Measurements from ENCODE around the gene DOCK3. TPM values are rescaled to one million over a fixed set of nuclear protein-coding genes. Genes with fewer than 3 reads are reported as not detected.
A peak's percentile ranks its signal among the peaks of the same experiment; 100 is the strongest.

The DOCK3 gene

DNA sequence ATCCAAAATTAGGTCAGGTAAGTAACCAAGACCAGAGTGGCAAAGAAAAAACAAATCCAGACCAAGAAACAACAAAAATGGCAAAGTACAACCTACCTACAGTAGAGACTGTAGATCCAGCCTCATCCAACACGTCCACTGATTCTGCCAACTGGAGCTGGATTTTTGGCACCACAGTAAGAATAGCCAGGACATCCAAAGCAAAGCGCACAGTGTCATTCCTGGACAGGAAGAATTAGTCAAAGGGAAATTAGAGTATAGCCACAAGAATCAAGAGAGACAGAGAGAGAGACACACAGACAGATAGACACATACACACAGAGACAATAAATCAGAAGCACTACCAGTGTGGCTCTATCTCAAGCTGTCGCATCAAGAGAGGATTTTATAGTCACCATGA lies 747.5 kb downstream of the DOCK3 start:
- Histone ChIP-seq H2BK120ac (ENCODE audit: low read depth, low read length) (no peak overlapping the region), H2BK5ac (ENCODE audit: low read length) (no peak overlapping the region), H3K79me2 (ENCODE audit: control insufficient read depth, insufficient read depth, low read length) (no peaks in the 10 kb centered on the region), H3K36me3 (ENCODE audit: control insufficient read depth, insufficient read depth, low read length) (peaks cover 9% of the 10 kb centered on the region), H3K4me1 (ENCODE audit: control insufficient read depth, low read depth, low read length) (no peaks in the 10 kb centered on the region), H4K8ac (ENCODE audit: low read depth, low read length) (no peak overlapping the region), H3K27me3 (ENCODE audit: insufficient read depth, low read length, poor library complexity) (no peaks in the 10 kb centered on the region), H3K18ac (ENCODE audit: low read length) (no peak overlapping the region), H2BK15ac (replicated peaks; ENCODE audit: low read depth) (no peak overlapping the region), H3K4me3 (ENCODE audit: low read length) (no peak overlapping the region), H3K23ac (ENCODE audit: low read length) (no peak overlapping the region), H3K79me1 (ENCODE audit: low read length) (no peaks in the 10 kb centered on the region), H4K5ac (ENCODE audit: low read length) (no peak overlapping the region), H3K9ac (ENCODE audit: low read length) (no peak overlapping the region), H3K4ac (ENCODE audit: low read depth, low read length) (no peak overlapping the region), H3K27ac (ENCODE audit: low read depth, low read length) (no peak overlapping the region), H3K4me2 (ENCODE audit: low read length) (no peak overlapping the region), H3K56ac (ENCODE audit: low read length) (no peak overlapping the region), H2AK5ac (ENCODE audit: low read length) (no peak overlapping the region)
- WGBS (ENCODE audit: extremely low coverage, insufficient coverage, low lambda C conversion rate), result no CpG with 5 or more reads among the region's 3 CpGs
- DNase-seq, result no peak

DNA sequence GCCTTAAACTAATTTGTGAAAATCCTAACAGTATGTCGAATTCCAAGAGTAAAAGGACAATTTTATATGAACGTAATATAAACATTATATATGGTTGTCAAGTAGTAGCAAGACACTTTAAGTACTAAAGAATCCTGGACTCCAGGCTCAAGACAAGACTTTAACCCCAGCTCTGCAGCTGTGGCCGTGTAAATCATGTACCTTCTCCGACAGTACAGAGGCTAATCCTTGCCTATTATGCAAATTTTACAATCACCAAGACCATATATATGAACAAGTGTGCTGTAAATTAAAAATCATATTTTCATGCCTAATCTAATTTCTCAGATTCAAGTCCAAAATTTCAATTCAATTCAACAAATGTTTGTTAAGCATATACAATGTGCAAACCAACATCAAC lies 752.2 kb downstream of the DOCK3 start:
- Histone ChIP-seq H3K4me3 (ENCODE audit: low read length) (no peak overlapping the region), H3K79me2 (ENCODE audit: control insufficient read depth, insufficient read depth, low read length) (no peaks in the 10 kb centered on the region), H3K4ac (ENCODE audit: low read depth, low read length) (no peak overlapping the region), H2AK5ac (ENCODE audit: low read length) (no peak overlapping the region), H3K27me3 (ENCODE audit: insufficient read depth, low read length, poor library complexity) (no peaks in the 10 kb centered on the region), H3K79me1 (ENCODE audit: low read length) (no peaks in the 10 kb centered on the region), H3K18ac (ENCODE audit: low read length) (no peak overlapping the region), H3K56ac (ENCODE audit: low read length) (no peak overlapping the region), H2BK5ac (ENCODE audit: low read length) (no peak overlapping the region), H3K36me3 (ENCODE audit: control insufficient read depth, insufficient read depth, low read length) (no peaks in the 10 kb centered on the region), H3K4me2 (ENCODE audit: low read length) (no peak overlapping the region), H2BK120ac (ENCODE audit: low read depth, low read length) (no peak overlapping the region), H2BK15ac (replicated peaks; ENCODE audit: low read depth) (no peak overlapping the region), H4K8ac (ENCODE audit: low read depth, low read length) (no peak overlapping the region), H4K5ac (ENCODE audit: low read length) (no peak overlapping the region), H3K23ac (ENCODE audit: low read length) (no peak overlapping the region), H3K27ac (ENCODE audit: low read depth, low read length) (no peak overlapping the region), H3K9ac (ENCODE audit: low read length) (no peak overlapping the region), H3K4me1 (ENCODE audit: control insufficient read depth, low read depth, low read length) (no peaks in the 10 kb centered on the region)
- no CpG with 5 or more reads among the region's 4 CpGs for WGBS (ENCODE audit: extremely low coverage, insufficient coverage, low lambda C conversion rate)
- no peak for DNase-seq

DNA sequence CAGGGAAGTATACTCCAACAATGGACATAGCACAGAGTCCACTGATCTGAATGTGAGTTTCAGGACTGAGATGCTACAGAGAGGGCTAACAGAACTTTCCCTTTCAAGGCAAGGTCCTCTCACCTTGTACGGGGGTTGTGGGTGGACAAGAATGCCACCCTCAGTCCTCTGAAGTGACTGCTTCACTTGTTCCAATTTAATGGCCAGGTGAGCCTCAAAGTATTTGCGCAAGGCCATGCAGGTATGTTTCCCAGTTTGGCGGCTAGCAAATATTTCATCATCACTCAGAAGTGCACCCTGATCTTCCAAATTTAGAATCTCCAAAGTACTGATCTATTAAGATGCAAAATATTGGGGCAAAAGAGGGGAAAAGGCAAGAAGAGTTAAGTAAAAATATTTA lies 754.4 kb downstream of the DOCK3 start:
- Histone ChIP-seq H3K18ac (ENCODE audit: low read length) (no peak overlapping the region), H2BK120ac (ENCODE audit: low read depth, low read length) (no peak overlapping the region), H2BK5ac (ENCODE audit: low read length) (no peak overlapping the region), H3K4me3 (ENCODE audit: low read length) (no peak overlapping the region), H3K27me3 (ENCODE audit: insufficient read depth, low read length, poor library complexity) (no peaks in the 10 kb centered on the region), H3K4me1 (ENCODE audit: control insufficient read depth, low read depth, low read length) (no peaks in the 10 kb centered on the region), H3K56ac (ENCODE audit: low read length) (no peak overlapping the region), H3K79me1 (ENCODE audit: low read length) (no peaks in the 10 kb centered on the region), H3K27ac (ENCODE audit: low read depth, low read length) (no peak overlapping the region), H3K79me2 (ENCODE audit: control insufficient read depth, insufficient read depth, low read length) (no peaks in the 10 kb centered on the region), H3K9ac (ENCODE audit: low read length) (no peak overlapping the region), H4K5ac (ENCODE audit: low read length) (no peak overlapping the region), H3K23ac (ENCODE audit: low read length) (no peak overlapping the region), H4K8ac (ENCODE audit: low read depth, low read length) (no peak overlapping the region), H3K4me2 (ENCODE audit: low read length) (no peak overlapping the region), H2BK15ac (replicated peaks; ENCODE audit: low read depth) (no peak overlapping the region), H3K36me3 (ENCODE audit: control insufficient read depth, insufficient read depth, low read length) (no peaks in the 10 kb centered on the region), H2AK5ac (ENCODE audit: low read length) (no peak overlapping the region), H3K4ac (ENCODE audit: low read depth, low read length) (no peak overlapping the region)
- DNase-seq, result no peak
- WGBS (ENCODE audit: extremely low coverage, insufficient coverage, low lambda C conversion rate), result no CpG with 5 or more reads among the region's 3 CpGs

Small RNA genes lying within 50 kb of the gene (small RNA-seq; reads per million reads assigned to genes)
- gene MIR4787 (ENCODE audit: insufficient read depth) (6.3 reads per million, percentile 77 among the genes with 10 or more reads in this experiment), gene PPIAP69 (ENCODE audit: insufficient read depth) (not detected)

All from mesendoderm (in vitro differentiated cells).